Calu3 (cell line): ENCODE measurements around the gene TNNI3. TPM values are rescaled to one million over a fixed set of nuclear protein-coding genes. Genes with fewer than 3 reads are reported as not detected.

Source experiments
- BruUV-seq: library from RNA; stranded (reverse); fragments of 400-500 nt; replicated peaks from 2 replicates; lab custom pipeline; 2021; lab: Mats Ljungman, UMichigan
- CTCF ChIA-PET: fragments of 300-600 bp; sonication (Branson Sonifier 250); formaldehyde crosslinking; loops from one replicate; lab custom pipeline; 2022; ENCODE audit warnings: antibody characterized with exemption; lab: Charles Lee
- DNase-seq: peaks from one replicate; pipeline ENCODE4 v3.0.0; 2022
- H3K27ac Mint-ChIP-seq: one replicate; pipeline ENCODE4 v1.8.0; 2022; ENCODE audit warnings: mixed read lengths; ENCODE audit not compliant: unreplicated experiment
- H3K27me3 Mint-ChIP-seq: one replicate; pipeline ENCODE4 v1.8.0; 2022; ENCODE audit warnings: mixed read lengths; ENCODE audit not compliant: unreplicated experiment
- H3K36me3 Mint-ChIP-seq: one replicate; pipeline ENCODE4 v1.8.0; 2022; ENCODE audit warnings: mild to moderate bottlenecking, moderate library complexity, mixed read lengths; ENCODE audit not compliant: insufficient read depth, unreplicated experiment
- H3K4me1 Mint-ChIP-seq: one replicate; pipeline ENCODE4 v1.8.0; 2022; ENCODE audit warnings: mild to moderate bottlenecking, low read depth, mixed read lengths; ENCODE audit not compliant: unreplicated experiment
- H3K4me3 Mint-ChIP-seq: one replicate; pipeline ENCODE4 v1.8.0; 2022; ENCODE audit warnings: mild to moderate bottlenecking, low read depth, moderate library complexity, mixed read lengths; ENCODE audit not compliant: unreplicated experiment
- H3K9me3 Mint-ChIP-seq: one replicate; pipeline ENCODE4 v1.8.0; 2022; ENCODE audit warnings: low read depth, mixed read lengths; ENCODE audit not compliant: unreplicated experiment
- CTCF ChIP-seq: fragments of 200-600 bp; IDR thresholded peaks from one replicate; pipeline ENCODE4 v1.8.0; 2022; ENCODE audit warnings: antibody characterized with exemption; ENCODE audit not compliant: unreplicated experiment
- intact Hi-C: fragments of 100-400 bp; cut with micrococcal nuclease; formaldehyde crosslinking; loops from one replicate; pipeline ENCODE4 v1.10.0; 2022; ENCODE audit not compliant: unreplicated experiment
- total RNA-seq: library from RNA; stranded (reverse); gene quantifications from 2 replicates; pipeline ENCODE4 v1.2.3, GENCODE V29; 2022

TNNI3 gene
- total RNA-seq, 1 experiment from 2014 or later, result 1.3 TPM

GRCh38 chr19:55146078-55146704 is 11.3 kb downstream of the TNNI3 start:
- H3K36me3 Mint-ChIP-seq, result peaks cover 16% of the 10 kb centered on the region
- peak; percentile 92 for TF ChIP-seq CTCF
- CTCF ChIA-PET, result interaction anchor here (0.6 to 1.7 kb wide), 16 partner anchors 11 to 508 kb away, joined by 3 to 19 read pairs (median 4); partner anchors contain the start of genes BRSK1, DNAAF3, HSPBP1 and PPP1R12C
- BruUV-seq, result no TSS peak
- H3K4me3 Mint-ChIP-seq, result peak overlapping the region; percentile 63
- peaks cover 63% of the 10 kb centered on the region for H3K27me3 Mint-ChIP-seq
- no peak overlapping the region for H3K27ac Mint-ChIP-seq
- peaks cover 24% of the 10 kb centered on the region for H3K4me1 Mint-ChIP-seq
- no peaks in the 10 kb centered on the region for H3K9me3 Mint-ChIP-seq
- intact Hi-C loops, result loop anchor here (5.0 to 10.0 kb wide), 3 partner anchors 239 to 489 kb away; partner anchors contain the start of genes RPL28, SBK3 and TMEM238
- peak; percentile 67 for DNase-seq

DNA sequence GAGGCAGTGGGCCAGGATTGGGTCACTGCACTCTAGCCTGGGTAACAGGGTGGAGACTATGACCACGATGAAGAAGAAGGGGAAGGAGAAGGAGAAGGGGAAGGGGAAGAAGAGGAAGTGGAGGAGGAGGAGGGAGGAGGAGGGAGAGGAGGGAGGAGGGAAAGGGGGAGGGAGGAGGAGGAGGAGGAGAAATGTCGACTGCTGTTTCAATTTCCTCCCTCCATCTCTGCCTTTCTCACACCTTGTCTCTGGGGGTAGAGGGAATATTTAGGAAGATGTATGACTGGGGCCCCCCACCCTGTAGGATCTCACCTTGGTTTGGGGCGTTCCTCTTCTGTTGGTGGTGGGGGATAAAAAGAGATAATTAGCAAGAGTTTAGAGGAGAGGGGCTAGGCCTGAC is 12.3 kb downstream of the TNNI3 start:
- peaks cover 53% of the 10 kb centered on the region for H3K27me3 Mint-ChIP-seq
- BruUV-seq, result no TSS peak
- peak overlapping the region; percentile 63 for H3K4me3 Mint-ChIP-seq
- no peak for DNase-seq
- no peak for TF ChIP-seq CTCF
- H3K9me3 Mint-ChIP-seq, result no peaks in the 10 kb centered on the region
- H3K4me1 Mint-ChIP-seq, result peaks cover 21% of the 10 kb centered on the region
- H3K27ac Mint-ChIP-seq, result no peak overlapping the region
- intact Hi-C loops, result loop anchor here (5.0 to 10.0 kb wide), 3 partner anchors 240 to 490 kb away; partner anchors contain the start of genes RPL28, SBK3 and TMEM238
- peaks cover 16% of the 10 kb centered on the region for H3K36me3 Mint-ChIP-seq
- CTCF ChIA-PET, result interaction anchor here (0.7 to 1.1 kb wide), 2 partner anchors 20 to 345 kb away, joined by 5 to 7 read pairs; no protein-coding TSS in a partner anchor

DNA sequence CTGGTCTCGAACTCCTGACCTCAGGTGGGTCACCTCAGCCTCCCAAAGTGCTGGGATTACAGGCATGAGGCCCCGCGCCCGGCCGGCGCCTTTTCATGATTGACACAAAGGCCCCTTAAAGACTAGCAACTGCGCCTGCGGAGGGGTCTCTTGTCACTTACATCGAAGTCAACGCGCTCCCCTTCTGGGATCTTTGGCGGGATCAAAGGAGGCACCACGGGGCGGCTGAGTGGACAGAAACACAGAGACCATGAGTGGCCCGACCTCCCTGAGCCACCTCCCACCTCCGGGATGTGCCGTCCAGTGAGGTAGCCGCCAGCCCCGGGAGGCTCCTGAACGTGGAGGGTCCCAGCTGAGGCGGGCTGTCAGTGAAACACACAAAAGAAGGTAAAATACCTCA is 15.8 kb downstream of the TNNI3 start:
- no peak overlapping the region for H3K4me3 Mint-ChIP-seq
- H3K27me3 Mint-ChIP-seq, result peaks cover 28% of the 10 kb centered on the region
- no peak overlapping the region for H3K27ac Mint-ChIP-seq
- CTCF ChIA-PET, result interaction anchor here (0.6 to 2.5 kb wide), 18 partner anchors 9 to 490 kb away, joined by 3 to 17 read pairs (median 4); partner anchors contain the start of genes DNAAF3, KMT5C and TMEM238
- H3K9me3 Mint-ChIP-seq, result no peaks in the 10 kb centered on the region
- TF ChIP-seq CTCF, result no peak
- intact Hi-C loops, result loop anchor here (1.0 to 10.0 kb wide), 5 partner anchors 25 to 493 kb away; partner anchors contain the start of genes DNAAF3, RPL28 and TMEM238
- DNase-seq, result no peak
- H3K4me1 Mint-ChIP-seq, result no peaks in the 10 kb centered on the region
- BruUV-seq, result no TSS peak
- H3K36me3 Mint-ChIP-seq, result peaks cover 12% of the 10 kb centered on the region

- no TSS peak for BruUV-seq
- no peak for DNase-seq
- no peaks in the 10 kb centered on the region for H3K9me3 Mint-ChIP-seq
- no peak overlapping the region for H3K27ac Mint-ChIP-seq
- no peaks in the 10 kb centered on the region for H3K4me1 Mint-ChIP-seq
- CTCF ChIA-PET, result interaction anchor here (0.6 to 0.7 kb wide), 2 partner anchors 366 to 836 kb away, joined by 3 to 5 read pairs; no protein-coding TSS in a partner anchor
- H3K27me3 Mint-ChIP-seq, result no peaks in the 10 kb centered on the region
- H3K36me3 Mint-ChIP-seq, result peaks cover 5% of the 10 kb centered on the region
- TF ChIP-seq CTCF, result no peak
- H3K4me3 Mint-ChIP-seq, result no peak overlapping the region
- intact Hi-C loops, result no loop called here
Observed at GRCh38 chr19:55137915-55138314, 19.6 kb downstream of the TNNI3 start.
